A673 (cell line): ENCODE results near the gene FURIN.

Experiments
- CTCF ChIP-seq: fragments of 300-800, 200-600 bp; sonication (generic); conservative IDR thresholded peaks from 2 replicates; pipeline ENCODE4 v1.5.1; 2017; ENCODE audit warnings: low read depth, mild to moderate bottlenecking, antibody characterized with exemption, low read length, moderate library complexity, mixed read lengths
- EZH2 ChIP-seq: fragments of 200-600 bp; sonication (generic); IDR thresholded peaks from 2 replicates; pipeline ENCODE4 v1.6.1; 2017; ENCODE audit warnings: borderline replicate concordance, low read depth, mild to moderate bottlenecking, mixed read lengths, antibody characterized with exemption, low read length; ENCODE audit not compliant: poor library complexity, severe bottlenecking

- TF ChIP-seq EZH2 (no peak), CTCF (no peak)
Observed at GRCh38 chr15:90918034-90918788, 49.8 kb downstream of the FURIN start.
